Liver (tissue), 3 donors: Measurements from ENCODE around the gene PHC1.

Experiments used
- ATF3 ChIP-seq: IDR thresholded peaks from 2 replicates; pipeline ENCODE4 v1.6.1; 2016; ENCODE audit warnings: antibody characterized with exemption
- CTCF ChIP-seq: fragments of 150-350 bp; IDR thresholded peaks from 2 replicates; pipeline ENCODE4 v1.5.1; 2017; ENCODE audit warnings: improper control_type of control experiment, low read depth, low read length; ENCODE audit not compliant: missing input control
- FOXA1 ChIP-seq: IDR thresholded peaks from 2 replicates; pipeline ENCODE4 v1.6.1; 2016; ENCODE audit warnings: antibody characterized with exemption
- JUND ChIP-seq, 2 donors: IDR thresholded peaks; 2 replicates each; pipeline ENCODE4 v1.6.1; 2016; ENCODE audit warnings: antibody characterized with exemption in 2 of 2
- REST ChIP-seq: IDR thresholded peaks from 2 replicates; pipeline ENCODE4 v1.6.1; 2016; ENCODE audit warnings: antibody characterized with exemption, mild to moderate bottlenecking
- SP1 ChIP-seq: IDR thresholded peaks from 2 replicates; pipeline ENCODE4 v1.6.1; 2018; ENCODE audit warnings: antibody characterized with exemption, mild to moderate bottlenecking
- TAF1 ChIP-seq: conservative IDR thresholded peaks from 2 replicates; pipeline ENCODE4 v1.6.1; 2016; ENCODE audit warnings: antibody characterized with exemption, mild to moderate bottlenecking
- donor health status: healthy.
- donor health status: healthy.

GRCh38 chr12:8911606-8912268 is 2.6 kb upstream of the PHC1 start:
- TF ChIP-seq ATF3 = no peak
- TF ChIP-seq CTCF = no peak
- no peak for TF ChIP-seq TAF1
- TF ChIP-seq JUND (IDR thresholded peaks at IDR 0.05) = no peak
- no peak for TF ChIP-seq SP1
- TF ChIP-seq FOXA1 = no peak
- no peak for TF ChIP-seq REST
